Dermis blood vessel endothelial cell (primary cell): ENCODE data around the gene ENOX1. TPM values are rescaled to one million over a fixed set of nuclear protein-coding genes. Genes with fewer than 3 reads are reported as not detected.
A peak's percentile ranks its signal among the peaks of the same experiment; 100 is the strongest.

ENCODE experiments used
- DNase-seq: peaks from one replicate; pipeline ENCODE4 v3.0.0; 2010
- total RNA-seq: library from RNA; depleted of rRNA; stranded (reverse); fragments of >200 nt; gene quantifications from 2 replicates; pipeline ENCODE4 v1.2.3, GENCODE V29; 2014

ENOX1 gene
- total RNA-seq, 1 donor from 2014 or later = 2.0 TPM

- DNase-seq = peak; percentile 42
These were observed 483.6 kb downstream of the ENOX1 start for GRCh38 chr13:43303033-43303729.

GRCh38 chr13:43301346-43301969 lies 485.3 kb downstream of the ENOX1 start:
- DNase-seq = no peak

- peak; percentile 10 for DNase-seq
These were observed 485.9 kb downstream of the ENOX1 start for GRCh38 chr13:43300865-43301264.

- DNase-seq = no peak
These were observed 487.4 kb downstream of the ENOX1 start for GRCh38 chr13:43299374-43299773.

DNA sequence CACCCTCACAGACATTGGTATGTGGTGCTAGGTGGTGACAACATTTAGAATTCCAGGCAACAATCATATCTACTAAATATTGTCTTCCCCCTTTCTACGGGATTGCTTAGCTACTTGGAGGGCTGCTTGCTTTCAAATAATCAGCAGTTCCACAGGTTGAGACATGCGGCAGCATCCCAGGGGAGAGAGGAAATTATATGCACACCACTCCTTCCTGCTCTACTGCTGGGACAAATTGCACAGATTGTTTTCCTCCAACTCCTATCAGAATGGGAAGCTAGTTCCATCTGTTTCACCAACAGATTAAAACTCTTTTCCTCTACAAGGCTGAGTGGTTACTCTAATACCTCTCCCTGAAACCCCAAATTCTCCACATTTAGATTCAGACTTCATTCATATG lies 488.0 kb downstream of the ENOX1 start:
- no peak for DNase-seq

DNA sequence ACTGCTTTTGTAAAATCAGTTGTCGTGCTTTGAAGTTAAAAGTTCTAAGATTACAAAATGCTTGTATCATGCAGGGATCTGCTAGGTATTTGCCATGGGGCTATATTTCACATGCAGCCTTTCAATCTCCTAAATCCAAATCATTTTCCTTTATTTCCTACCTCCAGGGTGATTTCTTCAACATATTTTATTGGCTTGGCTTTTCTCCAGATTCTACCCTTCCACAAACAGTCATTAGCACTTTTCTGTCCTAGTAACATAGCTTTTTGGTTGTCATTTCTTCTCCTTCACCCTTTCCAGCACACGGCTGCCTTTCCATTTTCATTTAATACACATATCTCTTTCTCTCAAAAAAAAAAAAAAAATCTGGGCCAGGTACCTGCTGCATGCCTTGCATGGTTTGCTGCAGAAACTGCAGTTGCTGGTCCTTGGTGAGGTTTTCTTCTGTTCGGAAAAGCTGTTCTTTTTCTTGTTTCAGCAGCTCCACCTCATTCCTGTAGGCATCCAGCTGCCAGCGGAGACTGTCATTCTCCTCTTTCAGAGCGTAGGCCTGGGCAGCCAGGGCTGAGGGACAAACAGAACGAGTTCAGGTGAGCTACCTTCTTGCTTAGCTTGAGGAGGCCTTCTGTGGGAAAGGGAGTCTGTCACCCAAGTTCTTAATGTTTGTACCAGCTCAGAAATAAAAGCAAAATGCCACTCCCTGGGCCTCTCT lies 488.6 kb downstream of the ENOX1 start:
- no peak for DNase-seq

- DNase-seq = no peak
These were observed 490.8 kb downstream of the ENOX1 start for GRCh38 chr13:43295825-43296564.

DNA sequence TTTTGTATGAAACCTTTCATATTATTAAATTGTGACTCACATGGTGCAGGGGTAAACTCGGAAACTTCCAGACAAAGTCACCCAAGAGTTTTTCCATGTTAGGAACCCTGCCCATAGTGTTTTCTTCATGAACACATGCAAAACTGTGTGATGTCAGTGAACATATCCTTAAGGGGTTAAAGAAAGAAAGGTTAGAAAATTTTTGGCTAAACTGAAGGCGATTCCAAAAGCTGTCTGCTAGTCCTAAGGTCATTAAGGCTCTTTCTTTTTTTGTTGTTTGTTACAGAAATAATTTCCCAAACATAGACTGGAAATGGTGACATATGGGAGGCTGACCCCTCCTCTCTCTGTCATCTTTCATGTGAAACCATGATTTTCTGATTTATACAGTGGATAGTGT lies 491.5 kb downstream of the ENOX1 start:
- no peak for DNase-seq

- no peak for DNase-seq
These were observed 492.4 kb downstream of the ENOX1 start for GRCh38 chr13:43294412-43294811.

DNA sequence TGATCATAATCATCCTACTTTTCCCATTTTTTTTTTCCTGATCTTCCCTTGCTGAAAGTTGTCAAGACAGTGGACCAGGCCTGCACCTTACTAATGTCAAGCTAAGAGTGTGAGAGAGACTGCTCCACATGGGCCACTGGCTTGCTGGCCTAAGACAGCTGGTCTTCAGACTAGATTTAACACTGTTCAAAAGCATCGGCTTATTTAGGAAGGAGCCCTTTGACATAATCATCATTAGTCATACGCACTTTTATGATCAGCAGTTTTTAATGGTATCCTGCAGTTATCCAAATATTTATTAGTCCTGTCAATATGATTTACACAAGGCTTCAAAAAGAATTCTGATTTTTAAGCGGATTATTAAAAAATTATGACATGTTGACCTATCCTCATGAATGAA lies 492.8 kb downstream of the ENOX1 start:
- no peak for DNase-seq

DNA sequence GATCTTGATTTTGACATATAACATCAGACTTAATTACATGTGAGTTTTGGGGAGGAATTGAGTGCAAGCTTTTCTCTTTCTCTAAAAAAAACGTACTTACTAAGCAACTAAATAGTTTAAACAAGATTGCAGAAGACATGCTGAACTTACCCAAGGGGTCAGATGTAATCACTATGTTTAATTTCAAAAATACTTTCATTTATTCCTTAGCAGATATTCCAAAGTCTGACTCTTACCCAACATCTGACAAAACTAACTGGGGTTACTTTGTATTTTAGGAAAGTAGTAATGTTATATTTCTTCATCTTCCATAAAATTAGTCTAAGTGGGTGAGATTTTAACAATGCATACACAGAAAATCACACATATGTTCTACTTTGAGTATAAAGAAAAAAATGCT lies 493.2 kb downstream of the ENOX1 start:
- DNase-seq = no peak

DNA sequence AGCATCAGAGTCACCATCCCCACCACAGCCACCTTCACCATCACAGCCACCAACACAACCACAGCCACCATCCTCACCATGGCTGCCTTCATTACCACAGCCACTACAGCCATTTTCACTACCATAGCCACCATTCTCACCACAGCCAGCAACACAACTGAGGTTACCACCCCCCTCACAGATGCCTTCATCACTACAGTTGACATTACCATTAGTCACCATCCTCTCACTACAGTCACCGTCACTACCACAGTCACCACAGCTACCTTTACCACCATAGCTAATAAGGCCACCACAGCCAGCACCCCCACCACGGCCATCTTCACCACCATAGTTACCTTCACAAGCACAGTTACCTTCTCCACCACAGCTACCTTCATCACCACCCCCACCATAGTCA lies 493.8 kb downstream of the ENOX1 start:
- DNase-seq = no peak

DNA sequence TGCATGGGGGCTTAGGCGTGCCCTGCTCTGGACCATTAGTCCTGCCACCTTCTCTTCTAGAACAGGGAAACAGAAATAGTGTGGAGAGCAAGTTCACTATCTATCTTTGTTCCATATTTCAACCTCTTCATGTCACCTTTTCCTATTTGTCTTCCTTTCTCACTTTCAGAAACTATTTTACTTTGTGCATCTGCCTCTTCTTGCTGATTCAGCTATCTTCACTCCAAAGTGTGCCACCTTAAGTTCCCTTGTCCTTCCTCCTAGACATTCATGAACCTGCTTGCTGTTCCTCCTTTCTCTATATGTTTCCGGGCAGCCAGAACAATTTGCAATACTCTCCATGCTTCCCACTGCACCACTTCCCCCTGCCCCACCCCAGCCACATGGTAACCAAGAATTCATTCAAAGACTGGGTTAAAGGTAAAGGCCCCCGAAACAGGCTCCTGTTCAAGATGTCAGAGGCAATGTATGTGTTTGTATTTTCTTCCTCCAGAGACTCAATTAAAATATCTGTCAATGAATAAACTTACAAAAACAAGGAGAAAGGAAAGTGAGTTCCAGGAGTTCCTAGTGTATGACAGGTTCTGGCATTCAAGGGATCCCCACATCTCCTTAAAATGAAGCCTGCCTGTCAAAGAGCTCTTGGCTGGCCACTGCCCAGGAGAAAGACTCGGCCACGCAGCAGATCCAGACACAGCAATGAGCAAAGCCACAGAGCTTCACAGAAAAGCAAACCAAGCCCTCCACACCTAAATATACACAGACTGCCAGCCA lies 495.3 kb downstream of the ENOX1 start:
- no peak for DNase-seq

GRCh38 chr13:43289470-43290255 lies 497.1 kb downstream of the ENOX1 start:
- no peak for DNase-seq

DNA sequence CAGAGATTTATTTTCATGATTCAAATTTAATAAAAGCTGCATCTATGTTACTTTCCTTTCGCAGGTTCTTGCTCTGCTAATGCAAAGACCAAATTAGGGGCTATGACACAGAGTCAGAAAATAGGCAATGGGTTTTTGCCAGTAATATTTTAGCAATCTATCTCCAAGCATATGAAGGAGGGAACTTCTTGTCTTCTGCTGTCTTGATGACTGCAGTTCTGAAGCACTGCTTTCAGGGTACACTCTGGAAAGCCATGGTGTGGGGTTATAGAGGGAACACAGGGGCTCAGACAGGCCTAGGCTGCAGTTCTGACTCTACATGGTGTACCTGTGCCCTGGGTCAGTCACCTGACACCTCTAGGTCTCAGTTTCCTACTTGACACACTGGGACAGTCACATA lies 500.0 kb downstream of the ENOX1 start:
- DNase-seq = no peak

- DNase-seq = no peak
These were observed 500.7 kb downstream of the ENOX1 start for GRCh38 chr13:43285933-43286597.

- no peak for DNase-seq
These were observed 502.6 kb downstream of the ENOX1 start for GRCh38 chr13:43284162-43284561.

DNA sequence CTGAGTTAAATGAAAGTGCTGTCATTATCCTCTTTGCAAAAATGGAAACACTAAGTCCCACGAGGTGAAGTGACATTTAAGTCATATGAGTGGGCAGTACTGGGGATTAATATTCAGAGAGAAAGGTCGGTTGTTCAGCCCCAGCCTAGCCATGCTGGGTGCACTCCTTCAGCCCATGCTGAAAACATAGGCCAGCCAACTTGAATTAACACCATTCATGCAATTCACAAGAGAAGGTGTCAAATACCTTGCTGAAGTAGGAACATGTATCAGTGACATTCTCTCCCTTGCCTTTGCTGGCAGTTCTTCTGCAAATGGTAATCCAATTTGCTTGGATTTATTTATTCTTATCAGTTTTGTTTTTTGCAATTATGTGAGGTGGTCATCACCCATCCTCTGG lies 507.1 kb downstream of the ENOX1 start:
- DNase-seq = no peak

GRCh38 chr13:43278127-43278526 lies 508.6 kb downstream of the ENOX1 start:
- no peak for DNase-seq

GRCh38 chr13:43277142-43277541 lies 509.6 kb downstream of the ENOX1 start:
- no peak for DNase-seq

DNA sequence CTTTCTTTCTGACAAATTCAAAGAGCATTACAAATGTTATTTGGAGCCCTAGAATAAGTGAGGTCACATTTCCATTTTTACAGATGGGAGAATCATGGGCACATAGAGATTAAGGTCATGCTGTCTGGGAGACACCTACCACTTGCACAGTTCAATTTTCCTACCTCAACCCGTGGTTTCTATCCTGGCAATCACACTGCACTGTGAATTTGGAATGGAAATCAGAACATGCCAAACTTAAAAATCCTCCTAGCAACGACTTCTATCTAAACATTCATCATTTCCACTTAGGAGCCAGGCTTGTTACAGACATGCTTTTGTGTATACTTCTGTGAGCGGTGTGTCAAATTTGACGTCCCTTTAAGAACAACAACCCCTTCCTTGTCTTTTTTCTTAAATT lies 511.9 kb downstream of the ENOX1 start:
- DNase-seq = no peak
